ENCODE results near the gene HMGB4. TPM values are rescaled to one million over a fixed set of nuclear protein-coding genes. Genes with fewer than 3 reads are reported as not detected.

Gene HMGB4
- polyA plus RNA-seq, 1 of the 3 experiments (the other 2 are of a cell fraction): not detected

GRCh38 chr1:33895976-33896375, 32.1 kb downstream of the HMGB4 start:
- Histone ChIP-seq H3K79me2 (ENCODE audit: insufficient read depth) (no peaks in the 10 kb centered on the region), H3K27me3 (ENCODE audit: insufficient read depth) (no peaks in the 10 kb centered on the region), H3K4me2 (no peak overlapping the region), H3F3A (replicated peaks; ENCODE audit: insufficient read depth) (no peaks in the 10 kb centered on the region), H3K9me2 (no peaks in the 10 kb centered on the region), H4K20me1 (ENCODE audit: insufficient read depth) (no peaks in the 10 kb centered on the region), H3K4me1 (ENCODE audit: control insufficient read depth in 1 of 2, insufficient read depth in 2 of 2, low read depth in 1 of 2, low read length in 1 of 2) (peaks cover 0 to 10% of the 10 kb centered on the region in 2 experiments; a peak in 1 of 4 replicates), H3K9ac (no peak overlapping the region), H3K36me3 (replicated peaks in 1 of 2; ENCODE audit: control insufficient read depth in 1 of 2, insufficient read depth in 2 of 2, low read length in 1 of 2) (no peaks in the 10 kb centered on the region), H2AFZ (ENCODE audit: low read depth) (no peak overlapping the region), H3K4me3 (ENCODE audit: low read depth in 2 of 2, low read length in 1 of 2) (no peak overlapping the region), H3K9me3 (no peaks in the 10 kb centered on the region), H3K27ac (ENCODE audit: low read depth in 2 of 2, low read length in 1 of 2) (no peak overlapping the region)
- no peak for DNase-seq
- ChIA-PET CTCF (no interaction called here), POLR2A (no interaction called here)
- no peak for TF ChIP-seq TAF1 (IDR thresholded peaks at IDR 0.05; ENCODE audit: borderline replicate concordance, low read depth, low read length)
- TF ChIP-seq TEAD4 (IDR thresholded peaks at IDR 0.05; ENCODE audit: borderline replicate concordance, insufficient read depth): no peak
- TF ChIP-seq CHD2 (IDR thresholded peaks at IDR 0.05; ENCODE audit: low read length, partially characterized antibody): no peak
- no peak for TF ChIP-seq ELF1 (IDR thresholded peaks at IDR 0.05)
- TF ChIP-seq, protein P1, sequence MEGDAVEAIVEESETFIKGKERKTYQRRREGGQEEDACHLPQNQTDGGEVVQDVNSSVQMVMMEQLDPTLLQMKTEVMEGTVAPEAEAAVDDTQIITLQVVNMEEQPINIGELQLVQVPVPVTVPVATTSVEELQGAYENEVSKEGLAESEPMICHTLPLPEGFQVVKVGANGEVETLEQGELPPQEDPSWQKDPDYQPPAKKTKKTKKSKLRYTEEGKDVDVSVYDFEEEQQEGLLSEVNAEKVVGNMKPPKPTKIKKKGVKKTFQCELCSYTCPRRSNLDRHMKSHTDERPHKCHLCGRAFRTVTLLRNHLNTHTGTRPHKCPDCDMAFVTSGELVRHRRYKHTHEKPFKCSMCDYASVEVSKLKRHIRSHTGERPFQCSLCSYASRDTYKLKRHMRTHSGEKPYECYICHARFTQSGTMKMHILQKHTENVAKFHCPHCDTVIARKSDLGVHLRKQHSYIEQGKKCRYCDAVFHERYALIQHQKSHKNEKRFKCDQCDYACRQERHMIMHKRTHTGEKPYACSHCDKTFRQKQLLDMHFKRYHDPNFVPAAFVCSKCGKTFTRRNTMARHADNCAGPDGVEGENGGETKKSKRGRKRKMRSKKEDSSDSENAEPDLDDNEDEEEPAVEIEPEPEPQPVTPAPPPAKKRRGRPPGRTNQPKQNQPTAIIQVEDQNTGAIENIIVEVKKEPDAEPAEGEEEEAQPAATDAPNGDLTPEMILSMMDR (IDR thresholded peaks at IDR 0.05): no peak
- no peak for TF ChIP-seq FOXJ3 (CRISPR knock-in tag; IDR thresholded peaks at IDR 0.05)
- no peak for TF ChIP-seq SMC3 (IDR thresholded peaks at IDR 0.05; ENCODE audit: low read depth, low read length)
- TF ChIP-seq GATA2 (CRISPR knock-in tag; IDR thresholded peaks at IDR 0.05): no peak
- no peak for TF ChIP-seq PBX3 (IDR thresholded peaks at IDR 0.05)
- no peak for TF ChIP-seq JUND (IDR thresholded peaks at IDR 0.05)
- no peak for TF ChIP-seq FOXM1 (IDR thresholded peaks at IDR 0.05; ENCODE audit: low read depth)
- TF ChIP-seq RCOR1 (IDR thresholded peaks at IDR 0.05; ENCODE audit: low read length): no peak
- no peak for TF ChIP-seq RFX5 (IDR thresholded peaks at IDR 0.05; ENCODE audit: low read length)
- TF ChIP-seq, protein P2, sequence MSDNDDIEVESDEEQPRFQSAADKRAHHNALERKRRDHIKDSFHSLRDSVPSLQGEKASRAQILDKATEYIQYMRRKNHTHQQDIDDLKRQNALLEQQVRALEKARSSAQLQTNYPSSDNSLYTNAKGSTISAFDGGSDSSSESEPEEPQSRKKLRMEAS (IDR thresholded peaks at IDR 0.05; ENCODE audit: low read depth): no peak
- 10% methylated on average over 2 of the region's 2 CpGs for WGBS (ENCODE audit: low lambda C conversion rate)

- H2AFZ ChIP-seq (ENCODE audit: low read depth): no peak overlapping the region
- H3F3A ChIP-seq (replicated peaks; ENCODE audit: insufficient read depth): no peaks in the 10 kb centered on the region
- peaks cover 0 to 10% of the 10 kb centered on the region in 2 experiments; a peak in 1 of 4 replicates for H3K4me1 ChIP-seq (ENCODE audit: control insufficient read depth in 1 of 2, insufficient read depth in 2 of 2, low read depth in 1 of 2, low read length in 1 of 2)
- no peaks in the 10 kb centered on the region for H3K9me2 ChIP-seq
- no peaks in the 10 kb centered on the region for H3K9me3 ChIP-seq
- ChIA-PET POLR2A (no interaction called here), CTCF (interaction anchor here (1.0 kb wide), 1 partner anchor 162 kb away, joined by 3 read pairs; no protein-coding TSS in a partner anchor)
- no peak overlapping the region for H3K27ac ChIP-seq (ENCODE audit: low read depth in 2 of 2, low read length in 1 of 2)
- DNase-seq: no peak
- H3K9ac ChIP-seq: no peak overlapping the region
- no peaks in the 10 kb centered on the region for H4K20me1 ChIP-seq (ENCODE audit: insufficient read depth)
- WGBS (ENCODE audit: low lambda C conversion rate): 50% methylated on average over 4 of the region's 5 CpGs
- no peak overlapping the region for H3K4me3 ChIP-seq (ENCODE audit: low read depth in 2 of 2, low read length in 1 of 2)
- H3K27me3 ChIP-seq (ENCODE audit: insufficient read depth): no peaks in the 10 kb centered on the region
- no peaks in the 10 kb centered on the region for H3K79me2 ChIP-seq (ENCODE audit: insufficient read depth)
- TF ChIP-seq SIN3A (IDR thresholded peaks at IDR 0.05; ENCODE audit: borderline replicate concordance, low read depth, low read length) (no peak), ELF1 (IDR thresholded peaks at IDR 0.05) (no peak), RXRA (IDR thresholded peaks at IDR 0.05; ENCODE audit: borderline replicate concordance, low read depth) (no peak), JUND (IDR thresholded peaks at IDR 0.05) (no peak), MXI1 (IDR thresholded peaks at IDR 0.05; ENCODE audit: low read depth, low read length) (no peak), SMC3 (IDR thresholded peaks at IDR 0.05; ENCODE audit: low read depth, low read length) (no peak), POLR2AphosphoS5 (IDR thresholded peaks at IDR 0.05; ENCODE audit: low read depth, low read length) (no peak), FOSL2 (IDR thresholded peaks at IDR 0.05; ENCODE audit: borderline replicate concordance, low read depth) (no peak), TCF12 (IDR thresholded peaks at IDR 0.05) (no peak), YY1 (IDR thresholded peaks at IDR 0.05; ENCODE audit: low read depth) (no peak), EP300 (IDR thresholded peaks at IDR 0.05; ENCODE audit: borderline replicate concordance in 1 of 2, low read depth in 1 of 2, low read length in 1 of 2) (no peak), TAF1 (IDR thresholded peaks at IDR 0.05; ENCODE audit: borderline replicate concordance, low read depth, low read length) (no peak), TEAD4 (IDR thresholded peaks at IDR 0.05; ENCODE audit: borderline replicate concordance, insufficient read depth) (no peak), PBX3 (IDR thresholded peaks at IDR 0.05) (no peak), FOXM1 (IDR thresholded peaks at IDR 0.05; ENCODE audit: low read depth) (no peak), GABPA (IDR thresholded peaks at IDR 0.05; ENCODE audit: low read depth) (no peak)
- H3K4me2 ChIP-seq: no peak overlapping the region
- H3K36me3 ChIP-seq (replicated peaks in 1 of 2; ENCODE audit: control insufficient read depth in 1 of 2, insufficient read depth in 2 of 2, low read length in 1 of 2): no peaks in the 10 kb centered on the region
Measured at GRCh38 chr1:33897092-33897725, 33.3 kb downstream of the HMGB4 start.

Measured in SK-N-SH (cell line).